ENCODE measurements around the gene SLC41A2. TPM values are rescaled to one million over a fixed set of nuclear protein-coding genes. Genes with fewer than 3 reads are reported as not detected.

SLC41A2 gene
- total and polyA plus RNA-seq, 2 of the 13 experiments (the other 11 are each of a cell fraction or from before 2014, with no cell fraction given) = 2.3 to 12.8 TPM

GRCh38 chr12:104925501-104925900, 32.6 kb downstream of the SLC41A2 start:
- Histone ChIP-seq H3K27me3 (ENCODE audit: control insufficient read depth in 1 of 2, insufficient read depth in 2 of 2, low read length in 2 of 2) (no peaks in the 10 kb centered on the region), H3K9me3 (ENCODE audit: low read length) (peaks cover 10% of the 10 kb centered on the region), H3K9ac (ENCODE audit: insufficient read depth, low read depth, low read length) (no peak overlapping the region), H3K4me2 (ENCODE audit: low read depth, low read length) (no peak overlapping the region), H4K20me1 (ENCODE audit: insufficient read depth, low read length) (no peaks in the 10 kb centered on the region), H3K4me3 (replicated peaks in 1 of 3; ENCODE audit: insufficient read depth in 1 of 3, low read depth in 2 of 3, low read length in 3 of 3) (no peak overlapping the region), H3K79me2 (ENCODE audit: insufficient read depth, low read length) (no peaks in the 10 kb centered on the region), H3K36me3 (replicated peaks in 1 of 2; ENCODE audit: control insufficient read depth in 1 of 2, insufficient read depth in 2 of 2, low read length in 2 of 2) (no peaks in the 10 kb centered on the region), H3K4me1 (ENCODE audit: insufficient read depth, low read length) (peaks cover 15% of the 10 kb centered on the region), H3K27ac (ENCODE audit: extremely low read length, insufficient read depth, low read length) (no peak overlapping the region), H2AFZ (ENCODE audit: low read length) (no peak overlapping the region)
- ATAC-seq (no peak), DNase-seq (ENCODE audit: low spot score) (no peak), FAIRE-seq (no peak)
- no TSS peak for BruUV-seq (replicated peaks)
- intact Hi-C loops (cut with micrococcal nuclease; ENCODE audit: unreplicated experiment) = no loop called here
- ChIA-PET POLR2A (no interaction called here), CTCF (ENCODE audit: low intra/inter-chr PET ratio, low total read pairs) (no interaction called here)
- 96% methylated on average over 7 of the region's 7 CpGs for WGBS (ENCODE audit: low lambda C conversion rate)
- TF ChIP-seq, protein P1, sequence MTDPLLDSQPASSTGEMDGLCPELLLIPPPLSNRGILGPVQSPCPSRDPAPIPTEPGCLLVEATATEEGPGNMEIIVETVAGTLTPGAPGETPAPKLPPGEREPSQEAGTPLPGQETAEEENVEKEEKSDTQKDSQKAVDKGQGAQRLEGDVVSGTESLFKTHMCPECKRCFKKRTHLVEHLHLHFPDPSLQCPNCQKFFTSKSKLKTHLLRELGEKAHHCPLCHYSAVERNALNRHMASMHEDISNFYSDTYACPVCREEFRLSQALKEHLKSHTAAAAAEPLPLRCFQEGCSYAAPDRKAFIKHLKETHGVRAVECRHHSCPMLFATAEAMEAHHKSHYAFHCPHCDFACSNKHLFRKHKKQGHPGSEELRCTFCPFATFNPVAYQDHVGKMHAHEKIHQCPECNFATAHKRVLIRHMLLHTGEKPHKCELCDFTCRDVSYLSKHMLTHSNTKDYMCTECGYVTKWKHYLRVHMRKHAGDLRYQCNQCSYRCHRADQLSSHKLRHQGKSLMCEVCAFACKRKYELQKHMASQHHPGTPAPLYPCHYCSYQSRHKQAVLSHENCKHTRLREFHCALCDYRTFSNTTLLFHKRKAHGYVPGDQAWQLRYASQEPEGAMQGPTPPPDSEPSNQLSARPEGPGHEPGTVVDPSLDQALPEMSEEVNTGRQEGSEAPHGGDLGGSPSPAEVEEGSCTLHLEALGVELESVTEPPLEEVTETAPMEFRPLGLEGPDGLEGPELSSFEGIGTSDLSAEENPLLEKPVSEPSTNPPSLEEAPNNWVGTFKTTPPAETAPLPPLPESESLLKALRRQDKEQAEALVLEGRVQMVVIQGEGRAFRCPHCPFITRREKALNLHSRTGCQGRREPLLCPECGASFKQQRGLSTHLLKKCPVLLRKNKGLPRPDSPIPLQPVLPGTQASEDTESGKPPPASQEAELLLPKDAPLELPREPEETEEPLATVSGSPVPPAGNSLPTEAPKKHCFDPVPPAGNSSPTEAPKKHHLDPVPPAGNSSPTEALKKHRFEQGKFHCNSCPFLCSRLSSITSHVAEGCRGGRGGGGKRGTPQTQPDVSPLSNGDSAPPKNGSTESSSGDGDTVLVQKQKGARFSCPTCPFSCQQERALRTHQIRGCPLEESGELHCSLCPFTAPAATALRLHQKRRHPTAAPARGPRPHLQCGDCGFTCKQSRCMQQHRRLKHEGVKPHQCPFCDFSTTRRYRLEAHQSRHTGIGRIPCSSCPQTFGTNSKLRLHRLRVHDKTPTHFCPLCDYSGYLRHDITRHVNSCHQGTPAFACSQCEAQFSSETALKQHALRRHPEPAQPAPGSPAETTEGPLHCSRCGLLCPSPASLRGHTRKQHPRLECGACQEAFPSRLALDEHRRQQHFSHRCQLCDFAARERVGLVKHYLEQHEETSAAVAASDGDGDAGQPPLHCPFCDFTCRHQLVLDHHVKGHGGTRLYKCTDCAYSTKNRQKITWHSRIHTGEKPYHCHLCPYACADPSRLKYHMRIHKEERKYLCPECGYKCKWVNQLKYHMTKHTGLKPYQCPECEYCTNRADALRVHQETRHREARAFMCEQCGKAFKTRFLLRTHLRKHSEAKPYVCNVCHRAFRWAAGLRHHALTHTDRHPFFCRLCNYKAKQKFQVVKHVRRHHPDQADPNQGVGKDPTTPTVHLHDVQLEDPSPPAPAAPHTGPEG (CRISPR knock-in tag; IDR thresholded peaks at IDR 0.05) = no peak
- TF ChIP-seq, protein P2, sequence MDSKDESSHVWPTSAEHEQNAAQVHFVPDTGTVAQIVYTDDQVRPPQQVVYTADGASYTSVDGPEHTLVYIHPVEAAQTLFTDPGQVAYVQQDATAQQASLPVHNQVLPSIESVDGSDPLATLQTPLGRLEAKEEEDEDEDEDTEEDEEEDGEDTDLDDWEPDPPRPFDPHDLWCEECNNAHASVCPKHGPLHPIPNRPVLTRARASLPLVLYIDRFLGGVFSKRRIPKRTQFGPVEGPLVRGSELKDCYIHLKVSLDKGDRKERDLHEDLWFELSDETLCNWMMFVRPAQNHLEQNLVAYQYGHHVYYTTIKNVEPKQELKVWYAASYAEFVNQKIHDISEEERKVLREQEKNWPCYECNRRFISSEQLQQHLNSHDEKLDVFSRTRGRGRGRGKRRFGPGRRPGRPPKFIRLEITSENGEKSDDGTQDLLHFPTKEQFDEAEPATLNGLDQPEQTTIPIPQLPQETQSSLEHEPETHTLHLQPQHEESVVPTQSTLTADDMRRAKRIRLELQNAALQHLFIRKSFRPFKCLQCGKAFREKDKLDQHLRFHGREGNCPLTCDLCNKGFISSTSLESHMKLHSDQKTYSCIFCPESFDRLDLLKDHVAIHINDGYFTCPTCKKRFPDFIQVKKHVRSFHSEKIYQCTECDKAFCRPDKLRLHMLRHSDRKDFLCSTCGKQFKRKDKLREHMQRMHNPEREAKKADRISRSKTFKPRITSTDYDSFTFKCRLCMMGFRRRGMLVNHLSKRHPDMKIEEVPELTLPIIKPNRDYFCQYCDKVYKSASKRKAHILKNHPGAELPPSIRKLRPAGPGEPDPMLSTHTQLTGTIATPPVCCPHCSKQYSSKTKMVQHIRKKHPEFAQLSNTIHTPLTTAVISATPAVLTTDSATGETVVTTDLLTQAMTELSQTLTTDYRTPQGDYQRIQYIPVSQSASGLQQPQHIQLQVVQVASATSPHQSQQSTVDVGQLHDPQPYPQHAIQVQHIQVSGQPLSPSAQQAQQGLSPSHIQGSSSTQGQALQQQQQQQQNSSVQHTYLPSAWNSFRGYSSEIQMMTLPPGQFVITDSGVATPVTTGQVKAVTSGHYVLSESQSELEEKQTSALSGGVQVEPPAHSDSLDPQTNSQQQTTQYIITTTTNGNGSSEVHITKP (CRISPR knock-in tag; IDR thresholded peaks at IDR 0.05; ENCODE audit: low read depth) = no peak
- TF ChIP-seq ZFP90 (CRISPR knock-in tag; IDR thresholded peaks at IDR 0.05; ENCODE audit: borderline replicate concordance) (no peak), ZNF558 (CRISPR knock-in tag; IDR thresholded peaks at IDR 0.05; ENCODE audit: borderline replicate concordance) (no peak), KLF6 (CRISPR knock-in tag; IDR thresholded peaks at IDR 0.05) (no peak), ZSCAN29 (CRISPR knock-in tag; conservative IDR thresholded peaks at IDR 0.05) (no peak), ZNF776 (CRISPR knock-in tag; IDR thresholded peaks at IDR 0.05) (no peak), MAFG (CRISPR knock-in tag; IDR thresholded peaks at IDR 0.05) (no peak), ZNF619 (CRISPR knock-in tag; IDR thresholded peaks at IDR 0.05) (no peak), ZNF574 (CRISPR knock-in tag; IDR thresholded peaks at IDR 0.05) (no peak), ZNF780A (CRISPR knock-in tag; IDR thresholded peaks at IDR 0.05) (no peak)
- in situ Hi-C loops (cut with HindIII; ENCODE audit: extremely low pct_ligation_motif_present, low pct_unique_long_range_greater_than_20kb) = no loop called here

Data from HepG2 (cell line).